B cell (primary cell): ENCODE measurements around the gene STH.

Experiments used
- CTCF ChIP-seq: fragments of 200-600 bp; IDR thresholded peaks from one replicate; pipeline ENCODE4 v1.8.0; 2022; ENCODE audit warnings: antibody characterized with exemption, mild to moderate bottlenecking
- EZH2 ChIP-seq: IDR thresholded peaks from 2 replicates; pipeline ENCODE4 v1.6.1; 2012; ENCODE audit warnings: borderline replicate concordance, low read depth, mild to moderate bottlenecking, moderate library complexity, low read length; ENCODE audit not compliant: insufficient read depth, poor library complexity, severe bottlenecking

GRCh38 chr17:46028374-46028773 is 29.3 kb downstream of the STH start:
- TF ChIP-seq CTCF (no peak), EZH2 (no peak)
